ENCODE measurements around the gene DLG4.
"Not testable (repeated sequence)": the region's sequence is repeated elsewhere in the genome, so short reads cannot be mapped to it uniquely, and the experiment has no call there.

The DLG4 gene

DNA sequence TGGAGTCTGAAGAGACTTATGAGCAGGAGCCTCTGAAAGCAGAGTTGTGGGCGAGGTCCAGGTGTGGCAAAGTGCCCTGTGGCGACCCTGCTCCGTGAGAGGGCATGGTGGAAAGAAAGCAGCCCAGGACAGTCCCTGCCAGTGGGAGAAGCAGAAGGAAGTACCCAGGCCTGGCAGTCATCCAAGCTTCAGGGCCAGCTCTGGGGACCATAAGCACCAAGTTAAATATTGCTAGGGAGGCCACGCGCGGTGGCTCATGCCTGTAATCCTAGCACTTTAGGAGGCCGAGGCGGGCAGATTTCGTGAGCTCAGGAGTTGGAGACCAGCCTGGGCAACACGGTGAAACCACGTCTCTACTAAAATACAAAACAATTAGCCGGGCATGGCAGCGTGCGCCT is 35.5 kb downstream of the DLG4 start:
- DNase-seq (ENCODE audit: low read depth in 2 of 2) = no peak

DNA sequence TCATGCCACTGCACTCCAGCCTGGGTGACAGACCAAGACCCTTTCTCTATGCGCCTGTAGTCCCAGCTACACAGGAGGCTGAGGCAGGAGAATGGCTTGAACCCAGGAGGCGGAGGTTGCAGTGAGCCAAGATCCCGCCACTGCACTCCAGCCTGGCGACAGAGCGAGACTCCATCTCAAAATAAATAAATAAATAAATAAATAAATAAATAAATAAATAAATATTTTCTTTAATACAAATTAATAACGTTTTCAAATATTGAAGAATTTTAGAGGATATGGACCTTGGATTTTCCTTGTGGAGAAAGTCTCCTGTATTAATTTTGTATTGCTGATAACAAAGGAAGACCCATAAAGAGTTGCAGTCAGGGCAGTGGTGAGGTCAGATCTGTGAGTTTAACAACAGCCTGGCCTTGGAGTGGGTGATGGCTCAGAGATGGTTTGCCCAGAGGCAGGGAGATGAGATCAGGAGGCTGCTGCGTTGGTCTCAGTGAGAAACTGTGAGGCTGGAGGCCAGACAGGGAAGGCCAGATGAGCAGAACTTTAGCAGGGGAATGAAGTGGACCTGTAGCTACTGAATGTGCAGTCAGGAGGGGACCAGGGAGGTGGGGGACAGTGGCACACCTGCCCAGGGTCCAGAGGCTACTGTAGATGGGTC is 36.1 kb downstream of the DLG4 start:
- DNase-seq (ENCODE audit: low read depth in 2 of 2) = no peak

DNA sequence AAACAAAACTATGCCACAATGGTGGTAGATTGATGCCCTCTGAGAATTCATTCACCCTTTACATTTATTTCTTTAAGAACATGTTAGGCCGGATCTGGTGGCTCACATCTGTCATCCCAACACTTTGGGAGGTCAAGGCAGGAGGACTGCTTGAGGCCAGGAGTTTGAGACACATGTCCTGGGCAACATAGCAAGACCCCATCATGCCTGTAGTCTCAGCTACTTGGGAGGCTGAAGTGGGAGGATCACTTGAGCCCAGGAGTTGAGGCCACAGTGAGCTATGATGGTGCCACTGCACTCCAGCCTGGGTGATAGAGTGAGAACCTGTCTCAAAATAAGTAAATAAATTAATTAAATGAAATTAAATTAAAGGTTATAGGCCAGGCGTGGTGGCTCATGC is 37.5 kb downstream of the DLG4 start:
- DNase-seq (ENCODE audit: low read depth in 2 of 2) = not testable (repeated sequence)

DNA sequence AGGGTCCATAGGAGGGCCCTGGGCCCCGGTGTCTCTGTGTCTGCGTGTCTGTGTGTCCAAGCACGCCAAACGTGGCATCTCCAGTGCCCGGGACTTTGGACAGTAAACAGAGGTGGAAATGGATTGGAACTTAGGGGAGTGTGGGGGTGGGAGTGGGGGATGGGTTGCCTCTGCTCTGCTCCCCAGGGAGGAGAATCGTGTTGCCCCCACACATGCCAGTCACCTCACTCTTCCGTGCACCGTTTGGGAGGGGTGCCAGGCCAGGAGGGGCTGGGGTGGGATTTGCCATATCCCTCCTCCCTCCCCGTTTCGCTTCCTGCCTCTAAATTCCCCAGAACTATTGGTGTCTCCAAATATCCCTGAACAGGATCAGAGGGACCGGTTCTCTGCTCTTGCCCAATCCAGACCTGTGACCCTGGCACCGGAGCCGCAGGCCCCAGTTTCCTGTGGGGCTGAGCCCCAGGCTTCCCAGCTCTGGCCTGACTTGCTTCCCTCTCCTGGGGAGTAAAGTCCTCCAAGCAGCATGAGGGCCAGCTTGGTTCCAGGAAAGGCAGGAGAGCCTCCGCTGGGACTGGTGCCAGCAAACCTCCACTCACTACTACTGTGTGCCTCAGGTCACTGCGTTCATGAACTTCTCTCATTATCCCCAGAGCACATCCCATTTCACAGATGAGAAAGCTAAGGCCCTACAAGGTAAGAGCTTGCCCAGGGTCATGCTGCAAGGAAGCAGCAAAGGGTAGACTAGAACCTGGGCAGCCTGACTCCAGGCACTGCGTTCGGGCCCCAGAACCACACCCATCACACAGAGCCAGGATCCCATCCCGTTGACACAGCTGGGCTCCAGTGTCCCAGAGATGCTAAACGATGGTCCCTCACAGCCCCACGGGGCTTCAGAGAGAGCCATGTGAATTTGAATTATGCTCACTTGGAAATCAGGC is 40.0 kb downstream of the DLG4 start, which contains the start of gene ASGR1:
ASGR1 (minus strand) TSS at position 54 of the 938 bp plus-strand sequence. CDS start 807 bp downstream, outside the sequence.
- no peak for DNase-seq (ENCODE audit: low read depth in 2 of 2)

DNA sequence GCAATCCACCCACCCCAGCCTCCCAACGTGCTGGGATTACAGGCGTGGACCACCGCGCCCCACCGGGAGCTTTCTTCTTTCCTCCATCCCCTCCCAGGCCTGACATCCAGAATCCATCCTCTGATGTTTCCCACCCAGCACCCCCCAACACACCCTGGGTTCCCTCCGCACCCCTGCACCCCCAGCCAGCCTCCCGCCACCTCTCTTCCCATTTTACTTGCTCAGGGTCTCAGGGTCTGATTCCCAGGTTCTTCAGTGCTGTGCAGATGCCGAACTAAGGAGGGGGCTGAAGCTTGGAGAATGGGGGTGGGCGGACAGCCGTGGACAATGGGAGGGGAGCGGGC is 40.7 kb downstream of the DLG4 start:
- DNase-seq (ENCODE audit: low read depth in 2 of 2) = no peak

DNA sequence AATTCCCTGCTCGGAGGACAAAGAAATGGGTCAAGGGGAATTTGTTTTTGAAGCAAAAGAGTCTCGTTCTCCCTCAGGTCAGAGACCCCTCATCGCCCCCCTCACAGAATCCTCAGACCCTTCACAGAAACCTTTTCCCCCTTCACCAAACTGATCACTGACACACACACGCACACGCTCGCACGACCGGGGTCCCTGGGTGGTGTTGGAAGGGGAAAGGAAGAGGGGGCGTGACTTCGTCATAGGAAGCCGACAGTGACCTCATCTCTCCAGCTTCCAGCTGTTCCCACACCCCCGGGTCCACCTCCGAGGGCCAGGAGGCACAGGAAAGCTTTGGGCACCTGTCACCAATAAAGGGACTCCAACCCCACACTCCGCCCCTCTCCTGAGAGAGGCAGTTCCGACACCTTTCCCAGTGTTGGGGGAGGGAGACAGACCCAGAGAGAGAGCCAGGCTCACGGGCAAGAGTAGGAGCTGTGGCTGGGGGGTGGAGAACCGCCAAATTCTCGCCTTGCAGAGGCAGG is 41.6 kb downstream of the DLG4 start:
- DNase-seq (ENCODE audit: low read depth in 2 of 2) = no peak

DNA sequence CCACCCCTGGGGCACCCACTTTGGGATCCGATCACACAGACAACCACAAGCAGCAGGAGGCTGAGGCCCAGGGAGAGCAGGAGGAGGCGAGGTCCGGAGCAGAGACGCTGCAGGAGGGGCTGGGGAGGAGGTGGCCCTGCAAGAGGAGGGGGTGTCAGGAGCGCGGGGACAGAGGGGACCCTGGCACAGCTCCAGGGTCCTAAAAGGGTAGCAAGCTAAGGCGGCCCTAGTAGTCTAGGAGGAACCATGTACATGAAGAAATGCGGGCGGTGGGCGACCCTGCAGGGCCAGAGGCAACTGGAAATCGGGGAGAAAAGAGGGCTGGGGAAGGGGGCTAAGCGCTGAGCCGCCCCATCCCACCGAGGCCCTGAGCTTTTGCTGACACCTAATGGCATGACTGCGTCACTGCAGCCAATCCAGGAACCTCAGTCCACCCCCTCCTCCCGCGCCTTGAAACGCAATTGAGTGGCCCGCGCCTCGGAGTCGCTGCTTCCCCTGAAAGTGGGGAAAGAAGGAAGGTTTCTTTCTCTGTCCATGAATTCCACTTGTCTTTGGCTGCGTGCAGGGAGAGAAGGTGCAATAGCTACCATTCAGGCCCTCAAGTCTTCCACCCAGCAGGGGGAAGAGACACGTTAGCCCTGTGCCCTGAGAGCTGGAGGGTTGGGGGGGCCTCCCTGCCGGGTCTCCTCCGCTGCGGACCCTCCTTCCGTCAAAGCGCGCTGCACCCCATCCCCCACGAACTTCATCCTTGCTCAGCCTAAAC is 42.3 kb downstream of the DLG4 start:
- peak; percentile 36 to 39 for DNase-seq (ENCODE audit: low read depth in 2 of 2)

DNA sequence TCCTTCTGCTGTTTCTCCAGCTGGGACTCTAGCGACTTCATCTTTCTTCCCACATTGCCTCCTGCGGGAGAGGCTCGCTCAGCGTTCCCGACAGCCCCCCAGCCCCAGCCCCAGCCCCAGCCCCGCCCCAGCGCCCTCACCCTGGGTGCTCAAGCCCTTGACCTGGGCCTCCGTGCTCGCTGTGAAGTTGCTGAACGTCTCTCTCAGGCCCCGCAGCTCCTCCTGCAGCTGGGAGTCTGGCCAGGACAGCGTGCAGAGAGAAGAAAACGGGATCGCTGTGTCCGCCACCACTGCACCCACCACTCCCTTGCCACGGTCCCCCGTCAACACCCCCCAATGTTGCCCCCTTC is 42.8 kb downstream of the DLG4 start:
- no peak for DNase-seq (ENCODE audit: low read depth in 2 of 2)

DNA sequence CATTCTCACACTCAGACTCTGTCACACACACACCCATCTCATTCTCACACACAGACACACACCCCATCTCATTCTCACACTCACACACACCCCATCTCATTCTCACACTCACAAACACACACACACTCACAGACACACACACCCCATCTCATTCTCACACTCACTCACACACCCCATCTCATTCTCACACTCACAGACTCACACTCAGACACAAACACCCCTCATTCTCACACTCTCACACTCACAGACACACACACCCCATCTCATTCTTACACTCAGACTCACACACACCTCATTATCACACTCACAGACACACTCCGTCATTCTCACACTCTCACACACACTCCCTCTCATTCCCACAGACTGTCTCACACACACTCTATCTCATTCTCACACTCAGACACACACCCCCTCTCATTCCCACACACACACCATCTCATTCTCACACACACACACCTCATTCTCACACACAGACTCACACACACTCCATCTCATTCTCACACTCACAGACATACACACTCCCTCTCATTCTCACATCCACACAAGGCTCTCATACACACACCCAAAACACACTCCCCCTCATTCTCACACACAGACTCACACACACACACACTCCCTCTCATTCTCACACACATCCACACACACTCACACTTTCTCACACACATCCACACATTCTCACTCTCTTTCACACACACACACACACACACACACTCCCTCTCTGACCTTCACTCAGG is 43.4 kb downstream of the DLG4 start:
- DNase-seq (ENCODE audit: low read depth in 2 of 2) = no peak

DNA sequence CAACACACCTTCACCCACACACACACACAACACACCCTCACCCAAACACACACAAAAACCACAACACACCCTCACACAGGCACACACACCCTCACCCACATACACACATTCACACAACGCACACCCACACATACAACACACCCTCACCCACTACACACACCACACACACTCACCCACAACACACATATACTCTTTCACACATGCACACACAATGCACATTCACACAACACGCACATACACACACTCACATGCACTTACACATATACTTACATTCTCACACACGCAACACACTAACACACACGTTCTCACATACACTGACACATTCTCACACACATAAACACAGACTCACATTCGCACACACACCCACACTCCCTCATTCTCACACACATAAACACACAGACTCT is 44.3 kb downstream of the DLG4 start:
- no peak for DNase-seq (ENCODE audit: low read depth in 2 of 2)

DNA sequence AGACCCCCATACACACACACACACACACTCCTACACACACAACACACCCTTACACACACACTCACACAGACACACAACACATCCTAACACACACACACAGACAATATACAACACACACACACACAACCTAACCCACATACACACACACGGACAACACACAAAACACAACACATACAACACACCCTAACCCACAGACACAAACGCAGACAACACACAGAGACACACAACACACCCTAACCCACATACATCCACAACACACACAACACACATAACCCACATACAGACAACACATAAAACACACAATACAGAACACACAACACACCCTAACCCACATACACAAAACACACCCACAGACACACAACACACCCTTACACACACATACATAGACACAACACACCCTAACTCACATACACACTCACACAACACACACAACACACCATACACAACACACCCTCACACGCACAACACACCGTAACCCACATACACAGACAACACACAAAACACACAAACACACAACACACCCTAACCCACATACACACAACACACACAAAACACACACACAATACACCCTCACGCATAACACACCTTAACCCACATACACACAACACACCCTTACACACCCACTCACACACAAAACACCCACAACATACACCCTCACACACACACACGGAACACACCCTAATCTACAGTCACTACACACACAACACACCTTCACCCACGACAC is 44.9 kb downstream of the DLG4 start:
- DNase-seq (ENCODE audit: low read depth in 2 of 2) = no peak

DNA sequence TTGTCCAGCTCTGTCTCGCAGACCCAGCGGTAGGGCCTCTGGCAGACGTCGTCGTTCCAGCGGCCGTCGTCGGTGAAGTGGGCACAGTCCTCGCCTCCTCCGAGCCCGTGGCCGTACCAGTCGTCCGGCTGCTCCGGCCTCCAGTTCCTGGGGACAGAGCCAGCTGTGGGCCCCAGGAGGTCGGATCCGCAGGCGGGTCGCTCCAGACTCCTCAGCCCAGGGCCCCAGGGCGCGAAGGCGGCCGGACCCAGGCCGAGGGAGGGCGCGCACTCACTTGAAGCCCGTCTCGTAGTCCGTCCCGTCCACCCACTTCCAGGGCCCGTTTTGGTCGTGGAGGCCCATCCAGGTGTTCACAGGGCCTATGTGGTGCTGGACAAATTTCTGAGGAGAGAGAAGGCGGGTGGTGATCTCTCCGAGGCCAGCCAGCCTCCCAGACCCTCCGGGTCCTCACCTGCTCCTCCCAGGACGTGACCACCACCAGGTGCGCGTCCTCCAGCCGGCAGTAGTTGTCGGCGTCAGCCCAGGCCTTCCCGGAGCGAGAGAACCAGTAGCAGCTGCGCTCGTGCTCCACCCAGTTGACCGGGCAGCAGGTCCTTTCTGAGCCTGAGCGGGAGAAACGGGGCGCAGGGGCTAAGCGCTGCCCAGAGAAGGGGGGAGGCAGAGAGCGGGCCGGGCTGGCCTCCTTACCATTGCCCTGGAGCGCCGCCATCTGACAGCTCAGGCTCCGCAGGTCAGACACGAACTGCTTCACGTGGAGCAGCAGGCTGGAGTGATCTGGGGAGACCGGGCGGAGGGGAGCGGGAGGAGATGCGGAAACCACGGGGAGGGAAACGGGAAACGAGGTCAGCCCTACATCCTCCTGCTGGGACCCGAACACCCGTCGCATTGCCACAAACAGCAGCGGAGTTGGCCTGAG is 45.7 kb downstream of the DLG4 start:
- DNase-seq (ENCODE audit: low read depth in 2 of 2) = no peak

DNA sequence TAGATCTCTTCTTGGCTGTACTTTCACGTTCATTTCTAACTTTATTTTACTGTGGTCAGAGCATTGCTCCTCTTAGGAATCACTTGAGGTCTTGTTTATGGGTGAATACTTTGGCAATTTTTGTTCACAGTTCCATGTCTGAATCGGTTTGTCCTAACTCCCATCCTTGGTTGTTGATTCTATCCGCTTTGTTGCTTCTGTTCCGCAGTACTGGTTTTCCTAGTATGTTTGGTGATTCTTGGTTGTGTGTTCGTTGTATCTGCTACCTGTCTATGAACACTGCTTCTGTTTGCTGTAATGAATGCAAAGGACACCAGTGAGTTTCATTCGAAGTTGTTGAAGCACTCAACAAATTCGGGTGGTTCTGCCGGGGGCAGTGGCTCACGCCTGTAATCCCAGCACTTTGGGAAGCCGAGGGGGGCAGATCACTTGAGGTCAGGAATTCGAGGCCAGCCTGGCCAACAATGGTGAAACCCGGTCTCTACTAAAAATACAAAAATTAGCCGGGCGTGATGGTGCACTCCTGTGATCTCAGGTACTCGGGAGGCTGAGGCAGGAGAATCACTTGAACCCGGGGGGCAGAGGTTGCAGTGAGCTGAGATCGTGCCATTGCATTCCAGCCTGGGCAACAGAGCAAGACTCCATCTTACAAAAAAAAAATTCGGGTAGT is 47.0 kb downstream of the DLG4 start:
- not testable (repeated sequence) for DNase-seq (ENCODE audit: low read depth in 2 of 2)

DNA sequence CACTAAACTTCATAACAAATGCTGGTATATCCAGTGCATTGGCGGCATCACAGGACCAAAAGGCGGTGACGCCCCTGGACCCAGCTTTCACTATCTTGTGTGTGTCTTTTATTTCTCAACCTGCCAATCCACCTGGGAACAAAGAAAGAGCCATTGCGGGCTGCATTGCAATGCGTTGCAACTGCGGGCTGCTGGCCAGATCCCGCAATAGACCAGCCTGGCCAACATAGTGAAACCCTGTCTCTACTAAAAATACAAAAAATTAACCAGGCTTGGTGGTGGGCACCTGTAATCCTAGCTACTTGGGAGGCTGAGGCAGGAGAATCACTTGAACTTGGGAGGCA is 50.1 kb downstream of the DLG4 start:
- DNase-seq (ENCODE audit: low read depth in 2 of 2) = not testable (repeated sequence)

DNA sequence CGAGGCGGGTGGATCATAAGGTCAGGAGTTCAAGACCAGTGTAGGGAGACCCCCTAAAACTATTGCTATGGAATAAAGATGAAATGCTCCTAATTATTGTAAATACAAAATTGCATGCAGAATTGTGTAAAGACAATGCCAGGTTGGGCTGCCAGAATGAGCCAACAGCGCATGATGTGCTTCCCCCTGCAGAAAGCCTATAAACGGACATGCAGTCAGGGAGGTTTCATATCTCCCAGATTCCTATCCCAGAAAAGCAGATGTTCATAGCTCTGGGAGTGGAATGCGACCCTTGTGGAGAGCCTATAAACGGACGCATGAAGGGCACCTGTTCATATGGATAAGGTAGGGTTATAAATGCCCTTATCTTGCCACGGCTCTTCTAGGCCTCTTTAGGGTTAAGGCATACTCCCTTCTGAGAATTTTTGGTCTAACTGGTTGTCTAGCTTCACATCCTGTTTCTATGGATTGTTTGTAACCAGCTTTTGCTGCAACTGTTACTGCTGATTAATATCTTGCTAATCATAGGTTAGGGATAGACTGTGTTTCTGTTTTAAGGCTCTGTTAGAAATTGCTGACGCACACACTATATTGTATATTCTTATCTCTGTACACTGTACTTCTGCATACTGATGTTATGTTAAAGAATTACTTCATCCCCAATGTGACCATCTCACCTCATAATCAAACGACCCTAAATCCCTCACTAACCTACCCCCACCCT is 50.6 kb downstream of the DLG4 start:
- not testable (repeated sequence) for DNase-seq (ENCODE audit: low read depth in 2 of 2)

DNA sequence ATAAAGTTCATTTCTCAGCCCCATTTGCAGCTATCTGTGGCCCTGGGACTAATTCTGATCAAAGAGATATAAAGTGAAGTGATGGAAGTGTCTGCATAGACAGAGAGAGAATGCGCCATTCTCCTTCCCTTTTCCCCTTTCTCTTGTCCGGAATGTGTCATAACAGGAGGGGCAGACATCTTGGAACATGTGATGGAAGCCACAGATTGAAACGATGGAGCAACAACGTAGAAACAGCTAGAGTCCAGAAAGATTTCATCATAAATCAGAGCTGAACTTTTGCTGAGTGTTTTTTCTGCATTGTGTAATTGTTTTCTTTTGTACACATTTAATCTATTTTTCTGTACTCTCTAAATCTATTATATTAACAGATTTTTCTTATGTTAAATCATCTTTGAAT is 51.8 kb downstream of the DLG4 start:
- DNase-seq (ENCODE audit: low read depth in 2 of 2) = no peak

DNA sequence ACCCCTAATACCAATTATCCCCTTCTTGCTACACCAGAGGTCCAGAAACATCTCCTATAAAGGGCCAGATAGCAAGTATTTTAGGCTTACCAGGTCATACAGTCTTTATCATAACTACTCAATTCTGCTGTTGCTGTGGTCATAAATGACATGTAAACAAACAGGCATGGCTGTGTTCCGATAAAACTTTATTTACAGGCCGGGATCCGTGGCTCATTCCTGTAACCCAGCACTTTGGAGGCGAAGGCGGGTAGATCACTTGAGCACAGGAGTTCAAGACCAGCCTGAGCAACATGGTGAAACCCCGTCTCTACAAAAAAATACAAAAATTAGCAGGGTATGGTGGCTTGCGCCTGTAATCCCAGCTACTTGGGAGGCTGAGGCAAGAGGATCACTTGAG is 52.8 kb downstream of the DLG4 start:
- no peak for DNase-seq (ENCODE audit: low read depth in 2 of 2)

DNA sequence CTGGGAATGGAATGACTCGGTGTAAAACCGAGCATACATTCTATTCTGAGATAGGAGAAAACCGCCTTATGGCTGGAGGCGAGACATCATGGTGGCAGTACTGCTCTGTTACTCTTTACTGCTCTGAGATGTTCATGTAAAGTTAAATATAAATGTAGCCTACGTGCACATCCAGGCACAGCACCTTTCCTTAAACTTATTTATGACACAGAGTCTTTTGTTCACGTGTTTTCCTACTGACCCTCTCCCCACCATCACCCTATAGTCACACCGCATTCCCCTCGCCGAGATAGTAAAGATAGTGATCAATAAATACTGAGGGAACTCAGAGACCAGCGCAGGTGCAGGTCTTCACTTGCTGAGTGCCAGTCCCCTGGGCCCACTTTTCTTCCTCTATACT is 60.1 kb downstream of the DLG4 start:
- DNase-seq (ENCODE audit: low read depth in 2 of 2) = not testable (repeated sequence)

DNA sequence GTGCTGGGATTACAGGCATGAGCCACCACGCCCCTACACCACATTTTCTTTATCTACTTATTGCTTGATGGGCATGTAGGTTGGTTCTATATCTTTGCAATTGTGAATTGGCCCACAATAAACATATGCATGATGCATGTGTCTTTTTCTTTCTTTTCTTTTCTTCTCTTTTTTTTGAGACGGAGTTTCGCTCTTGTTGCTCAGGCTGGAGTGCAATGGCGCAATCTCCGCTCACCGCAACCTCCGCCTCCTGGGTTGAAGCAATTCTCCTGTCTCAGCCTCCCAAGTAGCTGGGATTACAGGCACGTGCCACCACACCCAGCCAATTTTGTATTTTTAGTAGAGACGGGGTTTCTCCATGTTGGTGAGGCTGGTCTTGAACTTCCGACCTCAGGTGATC is 61.2 kb downstream of the DLG4 start:
- not testable (repeated sequence) for DNase-seq (ENCODE audit: low read depth in 2 of 2)
